ENCODE data around the gene CMIP.

The CMIP gene

DNA sequence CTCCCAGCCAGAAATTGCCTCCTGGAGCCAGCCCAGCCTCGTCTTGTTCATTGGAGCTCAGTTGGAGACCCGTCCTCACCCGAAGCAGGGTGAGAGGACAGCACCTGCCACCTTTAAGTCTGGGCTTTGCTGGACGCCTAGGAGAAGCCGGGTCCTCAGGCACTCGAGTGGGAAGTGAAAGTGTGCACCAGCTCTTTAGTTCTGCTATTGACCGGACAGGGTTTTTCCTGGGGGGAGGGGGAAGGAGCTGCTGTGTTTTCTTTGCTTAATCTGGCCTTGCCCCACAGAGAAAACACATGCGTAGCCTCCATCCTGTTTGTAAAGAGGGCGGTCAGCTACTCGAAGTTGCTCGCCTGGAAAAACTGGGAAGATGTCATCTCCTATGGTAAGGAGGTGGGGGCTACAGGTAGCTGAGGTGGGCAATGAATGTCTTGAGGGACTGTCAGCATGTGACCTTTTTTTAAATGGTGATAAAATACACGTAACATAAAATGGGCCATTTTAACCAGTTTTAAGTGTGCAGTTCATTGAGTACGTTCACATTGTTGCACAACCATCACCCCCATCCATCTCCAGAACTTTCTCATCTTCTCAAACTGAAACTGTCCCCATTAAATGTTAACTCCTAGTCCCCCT lies 34.4 kb downstream of the CMIP start:
- DNase-seq (ENCODE audit: low read depth in 2 of 2), result no peak

DNA sequence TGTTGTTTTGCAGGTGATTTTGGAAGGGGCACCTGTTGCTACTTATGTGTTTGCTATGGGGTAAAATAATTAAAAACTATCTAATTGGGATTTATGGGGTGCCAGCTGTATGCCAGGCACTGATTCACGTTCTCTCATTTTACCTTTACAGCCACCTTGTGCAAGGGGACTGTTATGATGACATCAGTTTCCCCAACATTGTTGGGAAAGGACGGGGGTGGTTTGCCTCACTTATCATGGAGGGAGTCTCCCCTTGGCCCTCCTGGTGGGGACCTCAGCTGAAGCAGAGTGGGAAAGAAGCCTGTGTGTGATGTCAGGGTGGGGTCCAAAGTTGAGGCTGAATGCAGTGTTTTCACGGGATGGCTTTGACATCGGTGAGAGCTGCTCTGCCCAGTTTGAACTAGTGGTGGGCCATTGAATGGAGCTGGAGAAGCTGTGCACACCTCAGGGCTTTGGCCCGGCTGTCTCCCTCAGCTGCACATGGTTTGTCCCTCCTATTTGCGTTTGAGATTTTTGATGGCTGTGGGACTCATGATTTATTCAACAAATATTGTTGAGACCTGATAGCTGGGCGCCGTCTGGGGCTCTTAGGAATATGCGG lies 36.1 kb downstream of the CMIP start:
- no peak for DNase-seq (ENCODE audit: low read depth in 2 of 2)

DNA sequence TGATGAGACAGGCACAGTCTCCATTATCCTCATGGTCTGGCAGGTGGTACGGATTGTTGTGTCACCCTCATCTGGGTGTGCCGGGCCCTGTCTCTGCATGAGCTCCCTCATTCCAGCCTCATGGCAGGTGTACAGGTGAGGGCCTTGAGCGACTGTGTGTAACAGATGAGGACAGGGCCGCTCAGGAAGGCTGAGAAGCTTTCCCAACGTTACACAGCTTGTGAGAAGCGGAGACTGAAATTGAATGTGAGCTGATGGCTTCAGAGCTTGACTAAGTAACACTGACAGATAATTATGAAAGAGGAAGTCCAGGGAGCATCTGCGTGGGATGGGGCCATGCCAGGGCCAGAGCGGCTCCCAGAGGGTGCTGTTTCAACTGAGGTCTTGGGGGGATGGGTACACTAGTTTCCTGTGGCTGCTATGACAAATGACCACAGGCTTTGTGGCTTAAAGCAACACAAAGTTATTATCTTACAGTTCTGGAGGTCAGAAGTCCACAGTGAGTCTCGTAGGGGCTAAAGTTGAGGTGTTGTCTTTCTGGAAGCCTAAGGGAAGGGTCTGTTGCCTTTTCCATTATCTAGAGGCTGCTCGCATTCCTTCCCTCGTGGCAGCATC lies 36.7 kb downstream of the CMIP start:
- DNase-seq (ENCODE audit: low read depth in 2 of 2), result no peak

DNA sequence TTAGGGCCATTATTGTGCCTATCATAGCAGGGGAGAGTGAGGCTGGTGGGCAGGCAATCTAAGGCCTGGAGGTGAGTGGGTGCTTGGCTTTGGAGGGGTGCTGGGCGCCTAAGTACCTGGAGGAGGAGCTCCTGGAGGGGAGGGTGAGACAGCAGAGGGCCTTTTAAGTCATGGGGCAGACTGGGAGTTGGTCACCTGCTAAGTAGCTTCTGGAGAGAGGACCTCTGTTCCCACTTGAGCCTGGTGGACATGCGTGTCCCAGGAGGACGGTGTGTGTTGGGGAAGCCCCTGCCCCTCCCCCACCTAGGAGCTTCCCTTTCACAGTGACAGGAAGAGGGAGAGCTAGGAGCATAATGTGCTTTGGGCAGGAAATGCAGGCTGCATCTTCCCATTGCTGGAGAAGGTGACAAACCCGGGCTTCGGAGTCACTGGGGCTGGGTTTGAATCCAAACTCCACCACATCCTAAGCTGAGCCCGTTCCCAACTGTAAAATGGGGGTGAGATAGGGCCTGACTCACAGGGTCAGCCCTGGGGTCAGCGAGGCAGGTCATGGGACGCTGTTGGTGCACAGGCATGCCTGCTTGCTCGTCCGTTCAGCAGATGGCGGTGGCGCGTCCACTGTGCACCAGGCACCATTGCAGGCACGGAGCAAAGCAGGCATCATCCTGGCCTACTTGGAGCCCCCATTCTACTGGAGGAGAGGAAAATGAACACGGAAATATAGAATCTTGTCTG lies 37.9 kb downstream of the CMIP start:
- DNase-seq (ENCODE audit: low read depth in 2 of 2), result no peak

- no peak for DNase-seq (ENCODE audit: low read depth in 2 of 2)
Measured at GRCh38 chr16:81483064-81483969, 38.7 kb downstream of the CMIP start.

DNA sequence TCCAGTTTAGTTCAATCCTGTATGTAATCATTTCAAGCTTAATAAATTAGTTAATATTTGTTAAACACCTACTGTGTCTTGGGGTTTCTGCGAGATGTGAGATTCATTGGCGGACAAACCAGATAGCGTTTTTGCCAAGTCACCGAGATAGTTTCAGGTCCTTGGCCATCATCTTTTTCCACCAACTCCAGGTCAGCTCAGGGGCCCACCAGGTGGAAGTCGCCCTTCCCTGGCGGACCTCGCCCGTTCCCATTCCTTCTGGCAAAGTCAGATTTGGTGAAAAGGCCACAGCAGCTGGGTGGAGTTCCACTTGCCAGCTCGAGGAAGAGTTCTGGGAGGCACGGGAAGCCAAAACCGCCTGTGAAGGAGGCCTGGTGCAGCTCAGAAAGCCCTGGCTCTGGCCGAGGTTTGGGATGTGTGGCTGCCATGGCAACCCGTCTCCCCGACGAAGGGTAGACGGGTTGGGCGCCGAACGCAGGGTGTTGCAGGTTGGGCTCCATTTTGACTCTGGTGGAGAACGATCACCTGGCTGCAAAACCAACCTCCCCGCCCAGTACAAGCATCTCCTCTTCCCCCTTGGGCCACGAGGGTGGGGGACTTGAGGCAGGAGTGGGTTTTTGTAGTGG lies 39.5 kb downstream of the CMIP start:
- no peak for DNase-seq (ENCODE audit: low read depth in 2 of 2)

DNA sequence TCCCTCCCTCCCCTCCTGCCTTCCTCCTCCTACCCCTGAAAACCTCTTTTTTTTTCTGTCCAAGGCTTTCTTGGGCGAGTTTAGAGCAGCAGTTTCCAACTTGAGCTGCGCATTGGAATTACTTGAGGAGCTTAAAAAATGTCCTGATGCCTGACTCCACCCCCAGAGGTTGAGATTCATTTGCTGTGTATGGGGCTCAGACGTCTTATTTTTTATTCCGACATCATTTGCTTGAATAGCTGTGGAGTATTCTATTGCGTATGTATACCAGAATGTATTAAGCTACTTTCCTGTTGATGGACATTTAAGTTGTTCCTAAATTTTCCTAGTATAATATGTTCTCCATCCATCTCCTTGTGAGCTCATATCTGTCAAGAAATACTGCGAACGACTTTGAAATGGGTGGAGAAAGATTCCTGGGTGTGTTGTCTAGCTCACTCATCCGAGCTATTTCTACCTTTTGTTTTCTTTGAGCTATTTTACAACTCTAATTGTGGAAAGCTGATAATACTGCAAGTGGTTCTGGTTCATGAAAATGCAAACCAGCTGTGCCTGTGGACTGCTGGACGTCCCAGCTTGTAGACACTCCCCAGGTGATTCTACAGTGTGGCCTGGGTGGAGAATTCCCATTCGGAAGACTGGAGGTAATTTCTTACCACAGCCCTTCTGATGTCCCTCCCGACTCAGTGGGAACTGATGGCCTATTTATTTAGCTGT lies 40.5 kb downstream of the CMIP start:
- no peak for DNase-seq (ENCODE audit: low read depth in 2 of 2)

DNA sequence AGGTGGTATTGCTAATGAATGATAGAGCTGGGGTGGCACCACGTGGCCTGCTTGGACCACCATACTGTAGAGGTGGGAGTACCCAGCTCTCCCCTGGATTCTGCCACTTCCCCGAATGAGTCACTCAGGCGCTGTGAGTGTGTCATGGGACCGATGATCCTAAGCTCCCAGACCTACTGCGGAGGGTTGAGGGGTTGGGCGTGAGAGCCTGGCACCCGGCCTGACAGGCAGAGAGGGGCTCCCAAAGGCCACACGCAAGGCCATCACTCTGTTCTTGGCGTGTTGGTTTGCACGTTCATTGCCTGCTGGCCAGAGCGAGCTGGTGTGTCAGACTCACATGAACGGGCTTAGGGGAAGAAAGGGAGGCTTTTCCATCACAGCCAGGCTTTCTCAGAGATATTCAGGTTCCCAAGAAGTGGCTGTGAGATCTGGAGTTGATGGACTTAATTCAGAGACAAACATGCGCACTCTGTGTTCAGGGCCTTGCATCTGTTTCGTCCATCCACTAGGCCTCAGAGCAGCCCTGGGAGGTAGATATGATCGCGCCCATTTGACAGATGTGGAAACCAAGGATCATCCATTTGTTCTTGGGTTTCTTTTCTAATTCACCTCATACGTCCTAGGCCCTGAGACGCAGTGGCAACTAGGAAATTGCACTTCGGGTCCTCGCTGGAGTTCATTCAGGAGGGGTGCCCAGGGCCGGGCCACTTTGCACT lies 41.4 kb downstream of the CMIP start:
- DNase-seq (ENCODE audit: low read depth in 2 of 2), result no peak

- DNase-seq (ENCODE audit: low read depth in 2 of 2), result peak in 1 of 2 experiments; percentile 17
Measured at GRCh38 chr16:81486540-81487061, 42.0 kb downstream of the CMIP start.

GRCh38 chr16:81487301-81487720 lies 42.7 kb downstream of the CMIP start:
- no peak for DNase-seq (ENCODE audit: low read depth in 2 of 2)

DNA sequence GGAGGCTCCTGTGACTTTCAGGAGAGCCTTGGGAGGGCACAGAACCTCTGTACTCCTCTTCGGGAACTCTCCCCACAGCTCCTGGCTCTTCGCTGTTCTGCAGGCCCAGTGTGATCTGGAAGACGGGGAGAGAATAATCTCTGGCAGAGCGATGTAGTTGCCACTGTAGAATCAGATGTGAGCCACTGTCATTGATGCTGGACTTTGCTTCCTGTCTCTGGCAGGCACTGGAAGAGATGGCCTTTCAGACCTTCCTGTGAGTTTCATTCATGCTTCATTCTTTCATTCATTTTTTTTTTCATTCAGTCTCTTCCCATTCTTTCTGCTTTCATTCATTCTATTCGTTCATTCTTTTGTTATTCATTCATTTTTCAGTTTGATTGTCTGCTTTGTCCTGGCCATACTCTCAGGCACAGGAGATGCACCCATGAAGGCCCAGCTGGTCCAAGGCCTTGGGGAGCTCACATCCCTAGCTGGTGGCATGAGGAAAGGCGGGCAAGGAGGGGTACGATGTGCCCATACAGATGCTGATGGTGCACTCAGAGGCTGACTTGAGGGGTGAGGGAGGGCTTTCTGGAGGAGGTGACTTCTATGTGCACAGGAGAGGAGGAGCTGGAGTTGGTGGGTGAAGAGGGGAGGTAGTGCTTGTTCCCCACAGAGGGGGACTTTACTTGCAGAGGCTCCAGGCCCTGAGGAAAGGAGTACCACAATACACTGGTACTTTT lies 44.2 kb downstream of the CMIP start:
- no peak for DNase-seq (ENCODE audit: low read depth in 2 of 2)

GRCh38 chr16:81489547-81490267 lies 45.1 kb downstream of the CMIP start:
- DNase-seq (ENCODE audit: low read depth in 2 of 2), result no peak

DNA sequence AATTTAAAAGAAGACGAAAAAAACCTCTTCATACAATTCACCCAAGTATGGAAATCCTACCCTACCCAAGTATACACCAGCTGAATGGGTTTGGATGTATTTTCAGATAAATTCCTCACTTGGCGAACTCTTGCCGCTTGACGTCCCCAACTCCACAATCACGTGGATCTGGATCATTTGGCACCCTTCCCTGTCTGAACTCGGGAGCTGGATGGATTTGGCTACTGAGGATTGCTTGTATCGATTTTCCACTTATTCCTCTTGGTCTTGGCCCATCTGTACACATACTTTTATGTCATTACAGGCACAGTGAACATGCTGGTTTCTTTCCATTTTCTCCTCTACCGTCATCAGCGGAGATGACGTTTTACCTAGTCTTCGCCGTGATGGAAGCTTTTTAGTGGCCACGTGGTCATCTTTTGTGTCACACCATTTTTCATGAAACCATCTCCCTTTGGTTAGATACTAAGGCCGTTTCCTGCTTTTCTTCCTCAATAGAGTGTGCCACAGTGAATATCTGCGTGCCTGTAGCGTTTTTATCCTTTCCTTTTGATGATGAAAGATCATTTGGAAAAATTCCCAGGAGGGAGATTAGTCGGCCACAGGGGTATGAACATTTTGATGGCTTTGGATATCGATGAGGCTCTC lies 47.1 kb downstream of the CMIP start:
- peak; percentile 33 to 39 for DNase-seq (ENCODE audit: low read depth in 2 of 2)

DNA sequence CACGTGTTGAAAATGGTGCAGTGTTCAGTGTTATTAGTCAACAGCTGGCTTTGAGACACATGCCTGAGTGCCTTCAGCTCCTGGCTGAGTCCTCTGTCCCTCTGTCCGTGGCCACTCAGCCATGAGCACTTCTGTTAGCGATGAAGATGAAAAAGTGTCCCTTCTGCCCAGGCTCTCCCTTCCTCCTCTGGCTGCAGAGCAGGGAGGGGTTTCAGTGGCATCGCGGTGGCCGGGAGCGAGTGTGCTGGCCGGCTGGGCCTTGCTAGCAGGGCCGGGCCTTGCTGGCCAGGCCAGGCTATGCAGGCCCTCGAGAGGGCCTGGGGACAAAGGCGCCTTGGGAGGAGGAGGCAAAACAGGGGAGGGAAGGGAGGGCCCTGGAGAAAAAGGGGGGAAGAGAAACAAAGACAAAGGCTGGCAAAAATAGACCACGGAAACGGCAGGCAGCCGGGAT lies 47.7 kb downstream of the CMIP start:
- DNase-seq (ENCODE audit: low read depth in 2 of 2), result no peak

DNA sequence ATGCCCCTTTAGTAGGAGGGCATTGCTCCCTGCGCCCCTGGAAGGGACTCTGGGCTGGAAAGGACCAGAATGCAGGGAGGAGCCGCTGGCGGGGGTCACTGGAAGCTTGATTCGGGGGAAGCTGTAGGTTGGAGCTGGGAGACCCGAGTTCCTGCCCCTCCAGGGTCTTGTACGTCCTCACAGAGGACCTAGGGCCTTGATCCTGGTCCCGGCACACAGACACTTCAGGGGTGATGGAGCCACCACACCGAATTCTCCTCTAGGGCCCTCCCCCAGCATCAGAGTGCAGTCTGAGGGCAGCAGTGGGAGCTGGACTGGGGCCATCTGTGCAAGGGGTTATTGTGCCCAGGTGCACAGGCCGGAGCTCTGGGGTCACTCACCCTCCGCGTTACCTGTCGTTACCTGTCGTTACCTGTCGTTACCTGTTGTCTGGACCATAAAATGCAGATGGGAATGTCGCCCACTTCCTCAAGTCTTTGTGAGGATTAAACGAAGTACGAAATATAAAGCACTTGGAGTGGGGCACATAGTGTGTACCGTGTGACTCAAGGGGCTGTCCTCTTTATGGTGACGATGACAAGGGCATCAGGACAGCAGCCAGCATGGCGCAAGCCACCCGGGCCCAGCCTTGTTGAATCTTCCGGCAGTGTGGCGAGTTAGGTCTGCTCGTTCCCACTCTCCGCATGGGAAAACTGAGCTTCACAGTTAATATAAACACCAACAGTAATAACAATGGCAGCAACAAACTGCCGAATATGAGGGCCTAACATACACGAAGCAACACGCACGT lies 48.6 kb downstream of the CMIP start:
- no peak for DNase-seq (ENCODE audit: low read depth in 2 of 2)

- peak; percentile 37 for DNase-seq (ENCODE audit: low read depth in 2 of 2)
Measured at GRCh38 chr16:81493755-81494433, 49.3 kb downstream of the CMIP start.
